ENCODE data around the gene CCDC136.

CCDC136 gene

GRCh38 chr7:128777156-128778123 lies 14.3 kb upstream of the CCDC136 start:
- no peak for DNase-seq (ENCODE audit: low read depth)

DNA sequence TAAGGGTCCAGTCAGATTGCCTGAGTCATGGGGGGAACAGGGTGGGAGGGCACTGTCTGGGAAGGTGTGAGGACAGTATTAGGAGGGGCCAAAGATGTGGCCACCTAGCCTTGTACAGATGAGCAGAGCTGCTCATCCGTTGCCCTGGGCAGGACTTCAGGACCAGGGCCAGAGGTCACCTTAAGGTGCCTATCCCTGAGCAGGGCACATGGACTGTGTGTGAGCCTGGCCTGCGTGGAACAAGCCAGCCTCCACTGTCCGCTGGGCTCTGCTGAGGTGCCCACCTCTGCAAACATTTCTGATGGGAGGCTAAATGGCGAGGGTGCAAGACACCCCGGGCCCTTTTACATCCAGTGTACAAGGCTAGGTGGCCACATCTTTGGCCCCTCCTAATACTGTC lies 12.8 kb upstream of the CCDC136 start:
- no peak for DNase-seq (ENCODE audit: low read depth)

DNA sequence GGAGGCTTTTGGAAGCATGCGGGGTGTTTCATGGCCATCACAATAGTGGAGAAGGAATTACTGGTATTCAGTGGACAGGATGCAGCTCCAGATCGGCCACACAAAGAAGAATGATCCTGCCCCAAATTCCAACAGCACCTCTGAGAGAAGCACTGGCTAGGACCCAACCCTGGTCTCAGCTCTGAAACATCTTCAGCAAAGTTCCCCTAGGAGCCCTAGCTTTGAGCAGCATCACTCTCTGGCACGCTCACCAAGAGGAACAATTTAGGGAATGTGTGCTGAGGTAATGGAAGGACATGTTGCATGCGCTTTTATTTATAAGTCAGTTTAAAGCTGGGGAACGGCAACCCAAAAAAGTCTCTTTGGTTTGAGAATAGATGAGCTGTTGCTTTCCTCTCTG lies 10.6 kb upstream of the CCDC136 start:
- DNase-seq (ENCODE audit: low read depth): no peak

GRCh38 chr7:128781851-128782250 lies 9.9 kb upstream of the CCDC136 start:
- no peak for DNase-seq (ENCODE audit: low read depth)

DNA sequence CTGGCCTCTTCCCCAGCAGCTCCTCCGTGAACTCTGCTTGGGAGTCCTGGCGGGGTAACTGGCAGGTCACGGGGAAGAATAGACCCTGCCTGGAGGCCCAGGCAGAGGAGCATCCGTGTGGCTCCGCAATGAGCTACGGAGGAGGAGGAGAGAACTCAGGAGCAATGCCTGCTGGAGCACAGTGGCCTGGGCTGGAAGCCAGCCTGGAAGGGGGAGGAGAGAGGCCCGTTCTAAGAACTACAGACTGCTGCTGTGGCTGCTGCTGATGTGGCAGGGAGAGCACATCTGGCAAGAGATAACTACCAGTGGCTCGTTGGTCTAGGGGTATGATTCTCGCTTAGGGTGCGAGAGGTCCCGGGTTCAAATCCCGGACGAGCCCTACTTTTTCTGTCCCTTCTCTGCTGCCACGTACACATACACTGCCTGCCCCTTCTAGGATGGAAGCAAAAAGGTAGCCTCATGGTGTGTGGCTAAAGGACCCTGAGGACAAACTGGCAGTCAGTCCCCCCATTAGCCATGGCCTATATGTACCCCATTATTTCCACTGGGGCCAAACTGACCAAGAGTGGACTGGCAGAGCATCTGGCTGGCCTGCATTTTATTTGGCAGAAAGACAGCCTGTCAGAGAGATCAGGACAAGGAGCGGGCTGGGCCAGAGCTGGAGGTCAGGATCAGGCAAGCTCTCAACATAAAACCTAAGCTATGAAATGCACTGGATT lies 8.5 kb upstream of the CCDC136 start:
- DNase-seq (ENCODE audit: low read depth): no peak

DNA sequence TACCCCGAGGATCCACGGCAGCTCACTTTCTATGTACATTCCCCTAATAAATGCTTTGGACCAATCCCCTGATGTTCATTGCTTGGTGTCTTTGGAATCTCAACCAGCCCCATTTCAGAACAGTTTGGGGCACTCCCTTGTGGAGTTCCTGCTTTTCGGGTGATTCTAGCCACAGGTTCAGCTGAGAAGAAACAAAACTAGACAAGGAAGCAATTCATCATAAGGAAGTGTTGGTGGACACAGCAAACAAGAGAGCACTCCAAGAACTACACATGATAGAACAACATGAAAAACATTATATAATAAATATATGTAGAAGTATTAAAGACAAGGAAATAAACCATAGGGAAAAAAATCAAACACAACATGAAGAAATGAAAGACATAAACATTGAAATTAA lies 6.0 kb upstream of the CCDC136 start:
- DNase-seq (ENCODE audit: low read depth): no peak

DNA sequence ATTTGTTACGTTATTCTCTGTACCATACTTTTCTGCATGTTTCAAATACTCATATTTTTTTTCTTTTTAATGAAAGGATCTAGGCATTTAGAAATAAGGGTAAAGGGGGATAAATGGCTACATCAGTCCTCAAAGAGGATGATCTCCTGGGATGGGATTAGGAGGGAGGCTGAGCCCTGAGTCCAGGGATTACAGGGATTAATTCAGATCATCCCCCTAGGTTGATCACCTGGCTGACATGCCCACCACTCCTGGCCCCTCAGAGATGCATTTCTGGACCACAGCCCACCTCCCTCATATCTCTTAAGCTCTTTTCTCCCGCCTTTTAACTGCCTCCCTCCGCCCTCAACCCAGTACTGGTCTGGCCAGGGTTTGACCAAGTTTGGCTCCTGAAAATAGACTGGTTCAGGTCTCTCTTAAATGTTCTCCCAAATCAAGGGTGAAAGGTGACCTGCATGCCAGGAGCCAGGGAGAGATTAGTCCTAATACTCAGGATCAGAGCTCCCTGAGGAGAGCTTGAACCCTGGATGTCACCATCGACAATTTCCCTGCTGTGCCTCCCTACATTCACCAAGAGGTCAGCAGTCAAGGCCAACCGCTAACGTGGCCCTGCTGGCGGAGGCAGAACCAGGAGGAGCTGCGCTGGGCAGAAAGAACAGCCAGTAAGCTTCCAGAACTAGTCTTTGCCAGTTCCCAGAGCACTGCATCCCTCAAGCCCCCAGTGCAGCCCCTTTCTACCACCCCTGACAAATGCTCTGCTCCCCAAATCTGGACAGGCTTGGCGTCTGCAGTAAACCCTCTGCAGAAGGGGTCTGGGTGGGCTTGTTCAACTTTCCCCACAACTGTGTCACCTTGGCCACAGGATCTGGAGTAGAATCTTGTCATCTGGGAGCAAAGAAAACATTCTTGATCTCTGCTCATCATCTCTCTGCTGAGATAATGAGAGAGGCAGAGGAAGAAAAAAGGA lies 3.0 kb upstream of the CCDC136 start:
- DNase-seq (ENCODE audit: low read depth): no peak

GRCh38 chr7:128790315-128791041 lies 1.3 kb upstream of the CCDC136 start:
- no peak for DNase-seq (ENCODE audit: low read depth)

DNA sequence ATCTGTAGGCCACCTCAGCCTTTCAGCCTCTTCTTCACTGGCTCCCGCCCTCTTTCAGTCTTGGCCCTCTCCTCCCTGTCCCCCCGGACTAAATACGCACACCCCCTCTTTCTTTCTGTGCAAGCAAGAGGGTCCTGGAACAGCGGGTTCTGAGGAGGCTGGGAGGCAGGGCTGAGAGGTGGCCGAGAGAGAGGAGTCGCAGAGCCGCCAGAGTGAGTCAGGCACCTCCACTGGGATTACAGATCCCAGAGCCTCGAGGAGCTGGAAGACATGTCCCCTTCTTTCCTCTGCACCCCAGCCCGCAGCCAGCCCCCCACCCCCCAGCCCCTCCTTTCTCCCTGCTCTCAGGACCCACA lies 182 bp downstream of the CCDC136 start:
- DNase-seq (ENCODE audit: low read depth): no peak

DNA sequence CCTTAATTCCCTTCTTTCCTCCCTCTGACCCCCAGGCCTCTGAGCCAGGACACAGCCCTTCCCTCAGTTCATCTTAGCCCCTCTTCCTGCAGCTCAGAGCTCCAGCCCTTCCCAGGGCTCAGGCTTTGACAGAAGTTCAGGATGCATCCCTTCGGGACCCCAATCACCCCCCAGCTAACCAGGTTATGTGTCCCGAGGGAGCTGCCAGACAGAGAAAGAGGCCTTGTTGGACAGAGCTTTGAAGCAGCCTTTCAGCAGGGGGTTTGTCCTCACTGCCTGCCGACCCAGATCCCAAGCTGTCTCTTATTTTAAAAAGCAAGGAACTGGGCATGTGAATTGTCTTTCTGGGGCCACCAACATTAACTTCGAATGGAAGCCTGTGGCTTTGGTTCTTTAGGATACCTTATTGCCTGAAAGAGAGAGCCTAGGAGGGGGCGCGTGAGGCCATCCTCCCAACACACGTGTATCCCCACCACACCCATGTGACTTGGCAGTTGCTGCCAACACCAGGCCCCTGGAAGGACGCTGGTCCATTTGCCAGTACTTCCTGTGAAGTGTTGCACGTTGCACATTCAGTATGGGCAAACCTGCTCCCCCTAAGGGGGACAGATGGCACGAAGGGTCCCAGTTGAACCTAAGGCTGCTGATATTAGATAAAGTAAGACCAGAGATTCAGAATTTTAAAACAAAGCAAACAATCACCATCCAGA lies 858 bp downstream of the CCDC136 start:
- DNase-seq (ENCODE audit: low read depth): no peak

DNA sequence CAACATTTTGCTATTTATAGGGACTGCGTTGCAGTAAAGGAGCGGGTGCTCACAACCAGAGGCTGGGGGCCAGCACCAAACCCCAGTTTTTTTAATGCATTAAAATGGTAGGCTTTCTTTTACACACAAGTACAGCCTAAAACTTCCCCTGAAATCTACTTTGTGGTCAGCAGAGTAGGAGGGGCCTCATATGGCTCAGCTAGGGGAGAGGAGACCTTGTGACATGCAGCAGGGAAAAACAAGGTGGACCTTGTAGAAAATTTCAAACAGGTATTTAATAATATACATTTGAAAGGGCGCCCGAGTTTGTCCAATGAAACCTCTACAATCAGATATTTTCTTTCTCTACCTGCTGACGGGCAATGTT lies 1.4 kb downstream of the CCDC136 start:
- no peak for DNase-seq (ENCODE audit: low read depth)

- no peak for DNase-seq (ENCODE audit: low read depth)
Measured at GRCh38 chr7:128794020-128794419, 2.3 kb downstream of the CCDC136 start.

- DNase-seq (ENCODE audit: low read depth): no peak
Measured at GRCh38 chr7:128794436-128794835, 2.7 kb downstream of the CCDC136 start.

- DNase-seq (ENCODE audit: low read depth): no peak
Measured at GRCh38 chr7:128795129-128795528, 3.4 kb downstream of the CCDC136 start.

- no peak for DNase-seq (ENCODE audit: low read depth)
Measured at GRCh38 chr7:128796327-128796726, 4.6 kb downstream of the CCDC136 start.

- no peak for DNase-seq (ENCODE audit: low read depth)
Measured at GRCh38 chr7:128799451-128799850, 7.7 kb downstream of the CCDC136 start.

GRCh38 chr7:128800567-128800966 lies 8.8 kb downstream of the CCDC136 start:
- no peak for DNase-seq (ENCODE audit: low read depth)

- DNase-seq (ENCODE audit: low read depth): no peak
Measured at GRCh38 chr7:128801003-128801402, 9.2 kb downstream of the CCDC136 start.

- no peak for DNase-seq (ENCODE audit: low read depth)
Measured at GRCh38 chr7:128801667-128802418, 10.1 kb downstream of the CCDC136 start.

GRCh38 chr7:128804484-128804883 lies 12.7 kb downstream of the CCDC136 start:
- DNase-seq (ENCODE audit: low read depth): no peak
